ENCODE measurements around the gene SYNGR4.

- TF ChIP-seq CTCF (IDR thresholded peaks at IDR 0.05) = no peak
- no peak for TF ChIP-seq ZFX (IDR thresholded peaks at IDR 0.05; ENCODE audit: borderline replicate concordance)
These were observed 9.4 kb downstream of the SYNGR4 start for GRCh38 chr19:48373567-48373966.
